Kidney (tissue), 14 donors: Measurements from ENCODE around the gene CCL8. TPM values are rescaled to one million over a fixed set of nuclear protein-coding genes. Genes with fewer than 3 reads are reported as not detected.

Source experiments
- DNase-seq, 5 donors: peaks; one replicate each; pipeline ENCODE4 v3.0.0-alpha.2; 2013 to 2020
- FAIRE-seq: peaks from 2 replicates; lab custom pipeline; 2012; peaks lifted over from hg19 to GRCh38; lab: Jason Lieb, UNC
- H3K27ac ChIP-seq, 2 donors: one replicate each; pipeline ENCODE4 v1.7.0; 2013; ENCODE audit warnings: low read depth in 2 of 2, low read length in 2 of 2, inconsistent platforms in 1 of 2
- H3K27me3 ChIP-seq: one replicate; pipeline ENCODE4 v1.7.1; 2013; ENCODE audit warnings: low read length, inconsistent platforms; ENCODE audit not compliant: control insufficient read depth, insufficient read depth
- H3K36me3 ChIP-seq, 3 donors: one replicate each; pipeline versions ENCODE4 v1.7.0 to v1.7.1; 2013; ENCODE audit warnings: low read length in 3 of 3, control low read depth in 1 of 3, inconsistent platforms in 1 of 3; ENCODE audit not compliant: insufficient read depth in 3 of 3, control insufficient read depth in 2 of 3
- H3K4me1 ChIP-seq, 3 donors: one replicate each; pipeline versions ENCODE4 v1.7.0 to v1.7.1; 2013; ENCODE audit warnings: low read length in 3 of 3, inconsistent platforms in 1 of 3, low read depth in 1 of 3; ENCODE audit not compliant: control insufficient read depth in 2 of 3, insufficient read depth in 2 of 3
- H3K4me3 ChIP-seq, 3 donors: one replicate each; pipeline versions ENCODE4 v1.7.0 to v1.8.1; 2013; ENCODE audit warnings: low read length in 3 of 3, control low read depth in 1 of 3, inconsistent platforms in 1 of 3
- H3K9ac ChIP-seq, 3 donors: one replicate each; pipeline versions ENCODE4 v1.7.0 to v1.7.1; 2013; ENCODE audit warnings: low read length in 3 of 3, control low read depth in 1 of 3, inconsistent platforms in 1 of 3
- H3K9me3 ChIP-seq, 3 donors: one replicate each; pipeline versions ENCODE4 v1.7.0 to v1.7.1; 2013; ENCODE audit warnings: low read length in 3 of 3, control low read depth in 1 of 3, inconsistent platforms in 1 of 3; ENCODE audit not compliant: control insufficient read depth in 2 of 3, insufficient read depth in 1 of 3
- CTCF ChIP-seq: IDR thresholded peaks from 3 replicates; pipeline ENCODE4 v1.5.1; 2012; ENCODE audit warnings: mild to moderate bottlenecking, moderate library complexity, borderline replicate concordance; ENCODE audit not compliant: insufficient read depth; ENCODE audit errors: extremely low read depth
- intact Hi-C: fragments of 100-400 bp; cut with DNase I; formaldehyde crosslinking; loops from one replicate; pipeline ENCODE4 v1.11.1; 2022
- polyA plus RNA-seq: library from polyadenylated mRNA; stranded (reverse); fragments of 350-450 nt; fragmentation: Illumina TruSeq; extraction: RNeasy Lipid Tissue Mini Kit (QIAGEN cat#74804); gene quantifications from one replicate; pipeline ENCODE4 v1.2.3, GENCODE V29; 2014; ENCODE audit warnings: low read depth, low replicate concordance; ENCODE audit not compliant: insufficient read depth
- total RNA-seq: library from RNA; stranded (reverse); fragmentation: NEBNext Ultra II Directional; extraction: Animal tissue kit (Norgen Biotek cat#: 25700); gene quantifications from one replicate; pipeline ENCODE4 v1.2.1, GENCODE V29; 2021
- donor health status: control.
- donor health status: control.
- donor health status: control.
- donor health status: control.
- donor health status: control.
- donor health status: DM: yes; HTN: yes; CAD: no.
- donor health status: Normal renal cell carcinoma (clear cell type).

The CCL8 gene
- total and polyA plus RNA-seq, 2 donors from 2014 or later: not detected

DNA sequence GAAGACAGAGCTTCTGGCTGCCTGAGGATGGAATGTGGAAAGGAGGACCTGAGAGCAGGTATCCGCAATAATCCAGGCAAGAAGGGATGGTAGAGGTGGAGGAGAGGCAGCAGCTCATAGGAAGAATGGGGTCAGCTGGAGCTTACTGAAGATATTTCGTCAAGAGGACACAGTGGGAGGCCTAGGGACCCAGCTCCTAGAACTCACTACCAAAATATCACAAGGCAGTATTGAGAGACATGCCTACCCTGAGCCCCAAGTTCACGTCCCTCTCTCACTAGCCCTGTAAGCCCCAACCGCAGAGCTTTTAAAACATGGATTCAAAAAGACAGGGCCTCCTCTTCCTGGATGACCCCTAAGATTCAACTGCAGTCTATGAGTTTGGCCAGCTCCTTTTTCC, 14.2 kb upstream of the CCL8 start:
- peaks cover 0 to 10% (median 0%) of the 10 kb centered on the region in 3 donors for H3K4me1 ChIP-seq
- H3K4me3 ChIP-seq: no peak overlapping the region
- H3K36me3 ChIP-seq: no peaks in the 10 kb centered on the region
- H3K27ac ChIP-seq: no peak overlapping the region
- H3K9me3 ChIP-seq: no peaks in the 10 kb centered on the region
- FAIRE-seq (no peak), DNase-seq (no peak)
- intact Hi-C loops: no loop called here
- no peak overlapping the region for H3K9ac ChIP-seq
- TF ChIP-seq CTCF: no peak
- no peaks in the 10 kb centered on the region for H3K27me3 ChIP-seq

GRCh38 chr17:34305606-34306005, 13.6 kb upstream of the CCL8 start:
- intact Hi-C loops: no loop called here
- Histone ChIP-seq H3K4me1 (peaks cover 0 to 10% (median 0%) of the 10 kb centered on the region in 3 donors), H3K9ac (no peak overlapping the region), H3K27me3 (no peaks in the 10 kb centered on the region), H3K27ac (no peak overlapping the region), H3K4me3 (no peak overlapping the region), H3K9me3 (no peaks in the 10 kb centered on the region), H3K36me3 (no peaks in the 10 kb centered on the region)
- FAIRE-seq: no peak
- DNase-seq: no peak
- TF ChIP-seq CTCF: no peak

GRCh38 chr17:34306466-34306865, 12.8 kb upstream of the CCL8 start:
- H3K27ac ChIP-seq: no peak overlapping the region

More at GRCh38 chr17:34306466-34306865, 12.8 kb upstream of the CCL8 start:
- H3K4me1 ChIP-seq: peaks cover 0 to 10% (median 0%) of the 10 kb centered on the region in 3 donors
- DNase-seq (no peak), FAIRE-seq (no peak)
- H3K9ac ChIP-seq: no peak overlapping the region
- H3K4me3 ChIP-seq: no peak overlapping the region
- intact Hi-C loops: no loop called here
- no peaks in the 10 kb centered on the region for H3K9me3 ChIP-seq
- no peaks in the 10 kb centered on the region for H3K36me3 ChIP-seq
- TF ChIP-seq CTCF: peak; percentile 25
- H3K27me3 ChIP-seq: no peaks in the 10 kb centered on the region
